Measurements from ENCODE around the gene RHBDD1.

GRCh38 chr2:226788064-226788463, 47.8 kb upstream of the RHBDD1 start:
- TF ChIP-seq, protein P1, sequence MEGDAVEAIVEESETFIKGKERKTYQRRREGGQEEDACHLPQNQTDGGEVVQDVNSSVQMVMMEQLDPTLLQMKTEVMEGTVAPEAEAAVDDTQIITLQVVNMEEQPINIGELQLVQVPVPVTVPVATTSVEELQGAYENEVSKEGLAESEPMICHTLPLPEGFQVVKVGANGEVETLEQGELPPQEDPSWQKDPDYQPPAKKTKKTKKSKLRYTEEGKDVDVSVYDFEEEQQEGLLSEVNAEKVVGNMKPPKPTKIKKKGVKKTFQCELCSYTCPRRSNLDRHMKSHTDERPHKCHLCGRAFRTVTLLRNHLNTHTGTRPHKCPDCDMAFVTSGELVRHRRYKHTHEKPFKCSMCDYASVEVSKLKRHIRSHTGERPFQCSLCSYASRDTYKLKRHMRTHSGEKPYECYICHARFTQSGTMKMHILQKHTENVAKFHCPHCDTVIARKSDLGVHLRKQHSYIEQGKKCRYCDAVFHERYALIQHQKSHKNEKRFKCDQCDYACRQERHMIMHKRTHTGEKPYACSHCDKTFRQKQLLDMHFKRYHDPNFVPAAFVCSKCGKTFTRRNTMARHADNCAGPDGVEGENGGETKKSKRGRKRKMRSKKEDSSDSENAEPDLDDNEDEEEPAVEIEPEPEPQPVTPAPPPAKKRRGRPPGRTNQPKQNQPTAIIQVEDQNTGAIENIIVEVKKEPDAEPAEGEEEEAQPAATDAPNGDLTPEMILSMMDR (IDR thresholded peaks at IDR 0.05), result no peak
- no peak for TF ChIP-seq POLR2A (IDR thresholded peaks at IDR 0.05)

Measured in lower leg skin (tissue), 3 donors.